ENCODE results near the gene FBXO7.

Gene FBXO7

DNA sequence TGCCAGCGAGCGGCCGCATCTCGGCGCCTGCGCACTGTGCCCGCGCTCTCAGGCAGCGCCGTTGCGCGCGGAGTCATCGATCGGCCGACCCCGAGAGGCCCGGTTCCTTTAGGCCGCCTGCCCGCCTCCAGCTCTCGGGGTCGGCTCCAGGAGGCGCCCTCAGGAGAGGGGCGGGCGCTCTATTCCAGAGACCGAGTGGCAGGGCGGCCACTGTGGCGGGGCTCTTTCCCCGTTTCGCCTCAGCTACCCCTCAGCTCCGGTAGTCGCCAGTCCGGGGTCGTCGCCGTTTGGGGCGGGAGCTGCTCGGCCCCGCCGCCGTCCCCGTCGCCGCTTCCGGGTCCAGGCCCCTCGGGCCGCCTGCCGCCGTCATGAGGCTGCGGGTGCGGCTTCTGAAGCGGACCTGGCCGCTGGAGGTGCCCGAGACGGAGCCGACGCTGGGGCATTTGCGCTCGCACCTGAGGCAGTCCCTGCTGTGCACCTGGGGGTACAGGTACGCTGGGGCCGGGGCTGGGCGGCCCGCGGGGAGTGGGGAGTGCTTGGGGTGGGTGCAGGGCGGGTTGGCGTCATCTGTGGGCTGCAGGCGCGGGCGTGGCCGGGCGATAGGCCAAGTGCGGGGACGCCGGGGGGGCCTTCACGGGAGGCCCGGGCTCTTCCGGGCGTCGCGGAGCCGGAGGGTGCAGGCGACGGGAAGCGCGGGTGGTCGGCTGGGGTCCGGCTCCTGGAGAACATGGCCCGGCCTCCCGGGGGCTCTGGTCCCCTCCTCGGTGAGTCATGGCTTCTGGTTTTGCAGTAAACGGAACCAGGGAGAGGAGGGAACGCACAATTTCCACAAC is at the start of gene FBXO7:
TSS of gene FBXO7 (plus strand) at position 177 of the 833 bp plus-strand sequence. CDS start at position 369, 192 bp downstream.
- POLR2A ChIA-PET: no interaction called here
- DNase-seq (ENCODE audit: extremely low spot score): peak; percentile 91
- TF ChIP-seq, protein P1, sequence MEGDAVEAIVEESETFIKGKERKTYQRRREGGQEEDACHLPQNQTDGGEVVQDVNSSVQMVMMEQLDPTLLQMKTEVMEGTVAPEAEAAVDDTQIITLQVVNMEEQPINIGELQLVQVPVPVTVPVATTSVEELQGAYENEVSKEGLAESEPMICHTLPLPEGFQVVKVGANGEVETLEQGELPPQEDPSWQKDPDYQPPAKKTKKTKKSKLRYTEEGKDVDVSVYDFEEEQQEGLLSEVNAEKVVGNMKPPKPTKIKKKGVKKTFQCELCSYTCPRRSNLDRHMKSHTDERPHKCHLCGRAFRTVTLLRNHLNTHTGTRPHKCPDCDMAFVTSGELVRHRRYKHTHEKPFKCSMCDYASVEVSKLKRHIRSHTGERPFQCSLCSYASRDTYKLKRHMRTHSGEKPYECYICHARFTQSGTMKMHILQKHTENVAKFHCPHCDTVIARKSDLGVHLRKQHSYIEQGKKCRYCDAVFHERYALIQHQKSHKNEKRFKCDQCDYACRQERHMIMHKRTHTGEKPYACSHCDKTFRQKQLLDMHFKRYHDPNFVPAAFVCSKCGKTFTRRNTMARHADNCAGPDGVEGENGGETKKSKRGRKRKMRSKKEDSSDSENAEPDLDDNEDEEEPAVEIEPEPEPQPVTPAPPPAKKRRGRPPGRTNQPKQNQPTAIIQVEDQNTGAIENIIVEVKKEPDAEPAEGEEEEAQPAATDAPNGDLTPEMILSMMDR (IDR thresholded peaks at IDR 0.05; ENCODE audit: control extremely low read depth, extremely low read depth, low read depth, missing control alignments): peak; percentile 36
- CTCF ChIA-PET: interaction anchor here (0.8 to 2.7 kb wide), 13 partner anchors 9 to 505 kb away, joined by 3 to 12 read pairs (median 3); partner anchors contain the start of gene RTCB

DNA sequence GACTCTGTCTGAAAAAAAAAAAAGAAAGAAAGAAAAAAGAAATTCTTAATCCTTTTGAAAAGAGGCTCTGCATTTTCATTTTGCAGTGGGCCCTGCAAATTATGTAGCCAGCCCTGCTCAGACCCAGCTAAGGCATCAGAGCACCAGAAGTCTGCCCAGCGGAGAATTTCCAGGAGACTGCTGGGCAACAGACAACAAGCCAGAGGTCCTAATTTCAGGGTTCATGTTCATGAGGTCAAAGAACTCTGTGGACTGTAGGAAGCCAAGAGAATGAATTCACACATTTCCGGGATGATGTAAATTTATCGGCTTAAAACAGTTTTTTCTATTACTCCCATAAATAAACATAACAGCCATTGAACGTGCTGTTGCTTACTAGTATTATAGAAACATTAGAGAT is 47.7 kb upstream of the FBXO7 start:
- no peak for DNase-seq (ENCODE audit: extremely low spot score)
- CTCF ChIA-PET: no interaction called here
- POLR2A ChIA-PET: no interaction called here
- TF ChIP-seq, protein P1 (IDR thresholded peaks at IDR 0.05; ENCODE audit: control extremely low read depth, extremely low read depth, low read depth, missing control alignments): no peak

DNA sequence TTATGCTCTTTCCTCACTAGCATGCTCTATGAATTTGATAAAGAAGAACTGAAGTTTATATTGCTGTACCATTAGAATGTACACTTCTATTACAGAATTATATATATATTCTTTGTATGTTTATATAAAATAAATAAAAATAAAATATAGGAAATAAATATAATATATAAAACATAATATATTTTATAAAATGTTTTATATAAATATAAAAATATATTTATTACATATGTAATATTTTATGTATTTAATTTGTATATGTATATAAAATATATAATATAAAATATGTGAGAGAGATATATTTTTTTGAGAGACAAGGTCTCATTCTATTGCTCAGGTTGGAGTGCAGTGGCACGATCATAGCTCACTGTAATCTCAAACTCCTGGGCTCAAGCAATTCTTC is 44.3 kb upstream of the FBXO7 start:
- POLR2A ChIA-PET: no interaction called here
- TF ChIP-seq, protein P1 (IDR thresholded peaks at IDR 0.05; ENCODE audit: control extremely low read depth, extremely low read depth, low read depth, missing control alignments): no peak
- CTCF ChIA-PET: interaction anchor here (1.2 to 1.8 kb wide), 2 partner anchors 15 to 18 kb away, joined by 4 to 5 read pairs; partner anchors contain the start of gene RTCB
- DNase-seq (ENCODE audit: extremely low spot score): no peak

DNA sequence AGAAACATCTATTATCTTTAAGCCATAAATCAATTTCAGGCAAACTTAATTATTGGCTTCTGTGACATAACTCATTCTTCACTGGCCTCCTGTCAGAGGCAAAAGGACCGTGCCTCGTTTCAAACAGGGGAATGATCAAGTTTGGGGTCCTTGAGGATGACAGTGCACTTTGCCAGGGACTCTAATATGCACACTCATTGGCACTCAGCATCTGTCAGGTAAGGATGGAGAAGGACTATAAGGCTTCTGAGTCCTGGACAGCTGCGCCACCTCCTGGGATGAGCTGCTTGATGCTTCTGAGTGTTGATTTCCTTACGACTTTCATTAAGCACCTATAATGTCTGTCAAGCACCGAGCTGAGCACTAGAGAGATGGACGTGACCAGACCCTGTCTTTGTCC is 30.5 kb upstream of the FBXO7 start:
- POLR2A ChIA-PET: no interaction called here
- DNase-seq (ENCODE audit: extremely low spot score): peak; percentile 29
- TF ChIP-seq, protein P1 (IDR thresholded peaks at IDR 0.05; ENCODE audit: control extremely low read depth, extremely low read depth, low read depth, missing control alignments): no peak
- CTCF ChIA-PET: interaction anchor here (0.9 to 2.4 kb wide), 7 partner anchors 15 to 467 kb away, joined by 3 to 4 read pairs (median 3); partner anchors contain the start of genes FBXO7 and RTCB

DNA sequence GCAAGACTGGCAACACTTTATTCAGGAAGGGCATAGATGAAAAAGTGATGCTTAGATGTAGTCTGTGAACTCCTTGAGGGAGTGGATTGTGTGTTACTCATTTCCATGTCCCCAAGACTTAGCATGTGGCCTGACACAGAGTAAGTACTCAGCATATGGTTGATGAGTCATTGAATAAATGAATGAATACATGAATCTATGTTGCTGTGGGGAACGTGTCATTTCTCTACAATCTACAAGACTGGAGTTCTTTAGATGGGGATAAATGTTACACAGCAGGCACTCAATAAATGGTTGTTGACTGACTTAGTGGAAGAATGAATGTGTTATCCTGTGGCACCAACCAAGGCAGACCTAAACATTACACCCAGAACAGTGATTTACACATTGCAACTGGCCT is 28.3 kb upstream of the FBXO7 start:
- TF ChIP-seq, protein P1 (IDR thresholded peaks at IDR 0.05; ENCODE audit: control extremely low read depth, extremely low read depth, low read depth, missing control alignments): no peak

DNA sequence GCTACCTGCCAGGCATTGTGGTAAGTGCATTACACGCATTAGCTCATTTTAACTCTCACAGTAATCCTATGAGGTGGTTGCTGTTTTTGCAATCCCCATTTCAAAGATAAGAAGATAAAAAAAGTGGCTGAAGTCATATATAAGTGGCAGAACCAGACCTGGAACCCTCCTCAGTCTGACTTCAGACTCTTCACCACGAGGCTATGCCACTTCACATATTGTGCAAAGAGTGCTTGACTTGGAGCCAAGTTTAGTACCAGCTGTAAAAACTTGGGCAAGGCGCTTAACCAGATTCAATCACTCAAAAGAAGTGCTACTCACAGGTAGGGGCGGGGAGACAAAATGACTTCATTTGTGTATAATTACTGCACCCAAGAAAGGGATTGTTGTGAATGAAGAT is 25.6 kb upstream of the FBXO7 start:
- ChIA-PET CTCF (no interaction called here), POLR2A (no interaction called here)
- TF ChIP-seq, protein P1 (IDR thresholded peaks at IDR 0.05; ENCODE audit: control extremely low read depth, extremely low read depth, low read depth, missing control alignments): no peak
- no peak for DNase-seq (ENCODE audit: extremely low spot score)

More for the DNA sequence above, 28.3 kb upstream of the FBXO7 start:
- ChIA-PET CTCF (interaction anchor here (0.9 to 1.2 kb wide), 3 partner anchors 28 to 476 kb away, joined by 3 to 4 read pairs (median 4); partner anchors contain the start of gene FBXO7), POLR2A (no interaction called here)
- no peak for DNase-seq (ENCODE audit: extremely low spot score)
